GM12891 (cell line): ENCODE results near the gene SNX30.

Experiments used
- DNase-seq: peaks from one replicate; pipeline ENCODE4 v3.0.0; 2011; ENCODE audit warnings: low spot score; ENCODE audit not compliant: insufficient read length
- FAIRE-seq: peaks from 2 replicates; lab custom pipeline; 2011; peaks lifted over from hg19 to GRCh38; lab: Jason Lieb, UNC
- PAX5 ChIP-seq: IDR thresholded peaks from 2 replicates; pipeline ENCODE4 v1.6.1; 2011; ENCODE audit warnings: low read length, moderate library complexity, mild to moderate bottlenecking; ENCODE audit not compliant: insufficient read depth, severe bottlenecking
- POLR2A ChIP-seq: IDR thresholded peaks from 2 replicates; pipeline ENCODE4 v1.6.1; 2011; ENCODE audit warnings: low read depth, low read length, control low read depth
- POLR2AphosphoS5 ChIP-seq: IDR thresholded peaks from 2 replicates; pipeline ENCODE4 v1.6.1; 2011; ENCODE audit warnings: low read depth, low read length, control low read depth
- POU2F2 ChIP-seq: IDR thresholded peaks from 2 replicates; pipeline ENCODE4 v1.6.1; 2011; ENCODE audit warnings: low read depth, mild to moderate bottlenecking, control low read depth, low read length, moderate library complexity
- SPI1 ChIP-seq: IDR thresholded peaks from 2 replicates; pipeline ENCODE4 v1.6.1; 2011; ENCODE audit warnings: low read depth, low read length, control low read depth
- TAF1 ChIP-seq: IDR thresholded peaks from 2 replicates; pipeline ENCODE4 v1.6.1; 2011; ENCODE audit warnings: low read depth, low read length, control low read depth

The SNX30 gene

GRCh38 chr9:112861638-112862555 lies 111.3 kb downstream of the SNX30 start:
- FAIRE-seq (no peak), DNase-seq (no peak)
- TF ChIP-seq SPI1, result no peak
- no peak for TF ChIP-seq POU2F2
- TF ChIP-seq PAX5, result no peak
- no peak for TF ChIP-seq POLR2A
- TF ChIP-seq POLR2AphosphoS5, result no peak
- no peak for TF ChIP-seq TAF1

- no peak for FAIRE-seq
These were observed 112.7 kb downstream of the SNX30 start for GRCh38 chr9:112863214-112863613.

GRCh38 chr9:112863746-112864145 lies 113.2 kb downstream of the SNX30 start:
- FAIRE-seq (no peak), DNase-seq (no peak)

More at GRCh38 chr9:112863214-112863613, 112.7 kb downstream of the SNX30 start:
- no peak for DNase-seq
- TF ChIP-seq POLR2AphosphoS5 (no peak), POU2F2 (no peak), SPI1 (peak; percentile 22; the same call in 1 of the 2 replicates)

GRCh38 chr9:112864403-112864802 lies 113.8 kb downstream of the SNX30 start:
- DNase-seq, result no peak
- TF ChIP-seq TAF1, result no peak
- no peak for FAIRE-seq

More at GRCh38 chr9:112863746-112864145, 113.2 kb downstream of the SNX30 start:
- TF ChIP-seq POU2F2 (no peak), PAX5 (no peak), SPI1 (no peak), POLR2AphosphoS5 (no peak), TAF1 (no peak), POLR2A (no peak)

- FAIRE-seq (no peak), DNase-seq (no peak)
These were observed 114.4 kb downstream of the SNX30 start for GRCh38 chr9:112864982-112865381.

GRCh38 chr9:112866662-112867274 lies 116.2 kb downstream of the SNX30 start:
- DNase-seq (no peak), FAIRE-seq (no peak)
- no peak for TF ChIP-seq SPI1
- no peak for TF ChIP-seq TAF1
- no peak for TF ChIP-seq PAX5
- TF ChIP-seq POLR2A, result no peak
- TF ChIP-seq POU2F2, result no peak
- no peak for TF ChIP-seq POLR2AphosphoS5

More at GRCh38 chr9:112864982-112865381, 114.4 kb downstream of the SNX30 start:
- TF ChIP-seq SPI1, result no peak
- TF ChIP-seq TAF1, result no peak
- no peak for TF ChIP-seq PAX5
- no peak for TF ChIP-seq POU2F2
- no peak for TF ChIP-seq POLR2AphosphoS5
- no peak for TF ChIP-seq POLR2A

- FAIRE-seq (no peak), DNase-seq (no peak)
- no peak for TF ChIP-seq TAF1
- peak; percentile 29; the same call in 1 of the 2 replicates for TF ChIP-seq SPI1
These were observed 116.9 kb downstream of the SNX30 start for GRCh38 chr9:112867275-112867991.

- FAIRE-seq (no peak), DNase-seq (no peak)
These were observed 117.9 kb downstream of the SNX30 start for GRCh38 chr9:112868461-112868860.

GRCh38 chr9:112869041-112869529 lies 118.5 kb downstream of the SNX30 start:
- FAIRE-seq (peak; percentile 75), DNase-seq (no peak)

More at GRCh38 chr9:112868461-112868860, 117.9 kb downstream of the SNX30 start:
- TF ChIP-seq POU2F2 (no peak), SPI1 (no peak), PAX5 (no peak), TAF1 (no peak), POLR2AphosphoS5 (no peak), POLR2A (no peak)

More at GRCh38 chr9:112869041-112869529, 118.5 kb downstream of the SNX30 start:
- TF ChIP-seq PAX5 (peak; percentile 38), POLR2AphosphoS5 (no peak), TAF1 (no peak), SPI1 (no peak), POLR2A (no peak)
